ENCODE data around the gene DHRS7B.

GRCh38 chr17:21090902-21091618 is 35.7 kb upstream of the DHRS7B start:
- TF ChIP-seq, protein P1, sequence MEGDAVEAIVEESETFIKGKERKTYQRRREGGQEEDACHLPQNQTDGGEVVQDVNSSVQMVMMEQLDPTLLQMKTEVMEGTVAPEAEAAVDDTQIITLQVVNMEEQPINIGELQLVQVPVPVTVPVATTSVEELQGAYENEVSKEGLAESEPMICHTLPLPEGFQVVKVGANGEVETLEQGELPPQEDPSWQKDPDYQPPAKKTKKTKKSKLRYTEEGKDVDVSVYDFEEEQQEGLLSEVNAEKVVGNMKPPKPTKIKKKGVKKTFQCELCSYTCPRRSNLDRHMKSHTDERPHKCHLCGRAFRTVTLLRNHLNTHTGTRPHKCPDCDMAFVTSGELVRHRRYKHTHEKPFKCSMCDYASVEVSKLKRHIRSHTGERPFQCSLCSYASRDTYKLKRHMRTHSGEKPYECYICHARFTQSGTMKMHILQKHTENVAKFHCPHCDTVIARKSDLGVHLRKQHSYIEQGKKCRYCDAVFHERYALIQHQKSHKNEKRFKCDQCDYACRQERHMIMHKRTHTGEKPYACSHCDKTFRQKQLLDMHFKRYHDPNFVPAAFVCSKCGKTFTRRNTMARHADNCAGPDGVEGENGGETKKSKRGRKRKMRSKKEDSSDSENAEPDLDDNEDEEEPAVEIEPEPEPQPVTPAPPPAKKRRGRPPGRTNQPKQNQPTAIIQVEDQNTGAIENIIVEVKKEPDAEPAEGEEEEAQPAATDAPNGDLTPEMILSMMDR (conservative IDR thresholded peaks at IDR 0.05; ENCODE audit: low read depth, low read length) = no peak
- no peak for TF ChIP-seq EZH2 (IDR thresholded peaks at IDR 0.05; ENCODE audit: borderline replicate concordance, low read depth, low read length, poor library complexity, severe bottlenecking)

Measured in A673 (cell line).